PC-9 (cell line): ENCODE data around the gene EPHB1. TPM values are rescaled to one million over a fixed set of nuclear protein-coding genes. Genes with fewer than 3 reads are reported as not detected.

ENCODE experiments used
- BruUV-seq: library from RNA; stranded (reverse); fragments of 400-500 nt; replicated peaks from 2 replicates; lab custom pipeline; 2021; lab: Mats Ljungman, UMichigan
- CTCF ChIA-PET: fragments of 300-600 bp; sonication (Branson Sonifier 250); formaldehyde crosslinking; loops from one replicate; lab custom pipeline; 2022; ENCODE audit warnings: antibody characterized with exemption; lab: Charles Lee
- POLR2A ChIA-PET: fragments of 300-600 bp; sonication (Branson Sonifier 250); formaldehyde crosslinking; loops from one replicate; lab custom pipeline; 2022; ENCODE audit warnings: antibody characterized with exemption; ENCODE audit not compliant: unreplicated experiment; lab: Charles Lee
- DNase-seq, 2 experiments: peaks; one replicate each; pipeline versions ENCODE4 v3.0.0 to v3.0.0-alpha.2; 2015 to 2022; ENCODE audit warnings: mixed read lengths in 1 of 2
- H2AFZ ChIP-seq: fragments of 200-600 bp; sonication (generic); 2 replicates; pipeline ENCODE4 v1.8.1; 2017; ENCODE audit warnings: antibody characterized with exemption
- H3F3A ChIP-seq: fragments of 200-600 bp; sonication (generic); 2 replicates; pipeline ENCODE4 v1.8.1; 2017; ENCODE audit warnings: antibody characterized with exemption, mild to moderate bottlenecking, low read depth; ENCODE audit not compliant: insufficient read depth
- H3K27ac ChIP-seq: fragments of 200-600 bp; sonication (generic); 2 replicates; pipeline ENCODE4 v1.6.1; 2016; ENCODE audit warnings: mixed run types
- H3K27me3 ChIP-seq: fragments of 200-600 bp; sonication (generic); 2 replicates; pipeline ENCODE4 v1.6.1; 2016; ENCODE audit warnings: low read depth, mixed run types; ENCODE audit not compliant: insufficient read depth
- H3K36me3 ChIP-seq: fragments of 200-600 bp; sonication (generic); 2 replicates; pipeline ENCODE4 v1.6.1; 2016; ENCODE audit warnings: low read depth, mixed run types
- H3K4me1 ChIP-seq: fragments of 200-600 bp; sonication (generic); replicated peaks from 2 replicates; pipeline ENCODE4 v1.6.1; 2016; ENCODE audit warnings: mixed run types; ENCODE audit not compliant: insufficient read depth
- H3K4me2 ChIP-seq: fragments of 200-600 bp; sonication (generic); 2 replicates; pipeline ENCODE4 v1.6.1; 2017; ENCODE audit warnings: mixed run types
- H3K4me3 ChIP-seq: fragments of 200-600 bp; sonication (generic); 2 replicates; pipeline ENCODE4 v1.6.1; 2016; ENCODE audit warnings: mixed run types
- H3K79me2 ChIP-seq: fragments of 200-600 bp; sonication (generic); 2 replicates; pipeline ENCODE4 v1.6.1; 2017; ENCODE audit warnings: low read depth, mixed run types
- H3K9me2 ChIP-seq: fragments of 200-600 bp; sonication (generic); 2 replicates; pipeline ENCODE4 v1.8.1; 2017; ENCODE audit warnings: mild to moderate bottlenecking; ENCODE audit not compliant: insufficient read depth
- H3K9me3 ChIP-seq: fragments of 200-600 bp; sonication (generic); 2 replicates; pipeline ENCODE4 v1.8.1; 2016; ENCODE audit warnings: low read depth; ENCODE audit not compliant: insufficient read depth
- H4K20me1 ChIP-seq: fragments of 200-600 bp; sonication (generic); 2 replicates; pipeline ENCODE4 v1.8.1; 2017; ENCODE audit not compliant: insufficient read depth
- CTCF ChIP-seq: fragments of 200-600 bp; sonication (generic); conservative IDR thresholded peaks from 2 replicates; pipeline ENCODE4 v1.6.1; 2017; ENCODE audit warnings: mixed run types, antibody characterized with exemption, mild to moderate bottlenecking, moderate library complexity
- EZH2 ChIP-seq: fragments of 200-600 bp; sonication (generic); IDR thresholded peaks from 2 replicates; pipeline ENCODE4 v1.8.0; 2017; ENCODE audit warnings: antibody characterized with exemption, low read depth
- intact Hi-C: fragments of 100-400 bp; cut with micrococcal nuclease; formaldehyde crosslinking; loops from one replicate; pipeline ENCODE4 v1.10.0; 2022; ENCODE audit not compliant: unreplicated experiment
- total RNA-seq: library from RNA; stranded (reverse); gene quantifications from 2 replicates; pipeline ENCODE4 v1.2.3, GENCODE V29; 2021

EPHB1 gene
- total RNA-seq, 1 experiment from 2014 or later = 0.15 TPM

GRCh38 chr3:134949150-134949549, 154.1 kb downstream of the EPHB1 start:
- Histone ChIP-seq H3K4me1 (no peaks in the 10 kb centered on the region), H3K36me3 (no peaks in the 10 kb centered on the region), H3K79me2 (no peaks in the 10 kb centered on the region), H4K20me1 (no peaks in the 10 kb centered on the region), H3K27ac (no peak overlapping the region), H3K4me3 (no peak overlapping the region), H3K27me3 (no peaks in the 10 kb centered on the region), H3K9me2 (no peaks in the 10 kb centered on the region), H3K9me3 (no peaks in the 10 kb centered on the region), H2AFZ (no peak overlapping the region), H3F3A (no peaks in the 10 kb centered on the region), H3K4me2 (no peak overlapping the region)
- DNase-seq = no peak
- TF ChIP-seq CTCF = no peak
- no peak for TF ChIP-seq EZH2
- intact Hi-C loops = no loop called here
- ChIA-PET POLR2A (no interaction called here), CTCF (no interaction called here)
- BruUV-seq = no TSS peak

GRCh38 chr3:134952371-134952770, 157.3 kb downstream of the EPHB1 start:
- TF ChIP-seq EZH2 (no peak), CTCF (no peak)
- CTCF ChIA-PET = no interaction called here
- Histone ChIP-seq H3K4me3 (no peak overlapping the region), H2AFZ (no peak overlapping the region), H3K9me3 (no peaks in the 10 kb centered on the region), H3K4me1 (no peaks in the 10 kb centered on the region), H3K36me3 (no peaks in the 10 kb centered on the region), H3K9me2 (no peaks in the 10 kb centered on the region), H3K79me2 (no peaks in the 10 kb centered on the region), H3F3A (no peaks in the 10 kb centered on the region), H3K27ac (no peak overlapping the region), H3K4me2 (no peak overlapping the region), H3K27me3 (no peaks in the 10 kb centered on the region), H4K20me1 (no peaks in the 10 kb centered on the region)
- no peak for DNase-seq
- POLR2A ChIA-PET = no interaction called here
- intact Hi-C loops = no loop called here
- no TSS peak for BruUV-seq

- POLR2A ChIA-PET = no interaction called here
- no peaks in the 10 kb centered on the region for H4K20me1 ChIP-seq
- H3K4me1 ChIP-seq = no peaks in the 10 kb centered on the region
- H3K36me3 ChIP-seq = no peaks in the 10 kb centered on the region
- H3K27ac ChIP-seq = no peak overlapping the region
- intact Hi-C loops = no loop called here
- H3K27me3 ChIP-seq = peaks cover 9% of the 10 kb centered on the region; the same call in 1 of the 2 replicates
- H2AFZ ChIP-seq = no peak overlapping the region
- no peak overlapping the region for H3K4me3 ChIP-seq
- H3F3A ChIP-seq = no peaks in the 10 kb centered on the region
- BruUV-seq = no TSS peak
- TF ChIP-seq EZH2 (no peak), CTCF (no peak)
- no peaks in the 10 kb centered on the region for H3K9me3 ChIP-seq
- no peaks in the 10 kb centered on the region for H3K79me2 ChIP-seq
- no peaks in the 10 kb centered on the region for H3K9me2 ChIP-seq
- CTCF ChIA-PET = no interaction called here
- DNase-seq = no peak
- no peak overlapping the region for H3K4me2 ChIP-seq
Measured at GRCh38 chr3:134955874-134956273, 160.8 kb downstream of the EPHB1 start.
